ENCODE results near the gene TMEM80.

- TF ChIP-seq CTCF (IDR thresholded peaks at IDR 0.05) (peak; percentile 50), ZFX (IDR thresholded peaks at IDR 0.05; ENCODE audit: borderline replicate concordance) (no peak)
Measured at GRCh38 chr11:747158-748006, 51.8 kb downstream of the TMEM80 start, which contains the start of gene TALDO1.

Data from 22Rv1 (cell line).